Astrocyte (in vitro differentiated cells and primary cell): ENCODE results near the gene PTCD2.

Experiments
- EZH2 ChIP-seq: IDR thresholded peaks from 2 replicates; pipeline ENCODE4 v1.6.1; 2012; ENCODE audit warnings: mild to moderate bottlenecking, low read length, inconsistent platforms; ENCODE audit not compliant: insufficient read depth
- TF ChIP-seq, protein P1 (sequence below): IDR thresholded peaks from 2 replicates; pipeline ENCODE4 v1.5.1; 2011; ENCODE audit warnings: low read depth, mild to moderate bottlenecking, inconsistent platforms, low read length, moderate library complexity; ENCODE audit not compliant: insufficient read depth

DNA sequence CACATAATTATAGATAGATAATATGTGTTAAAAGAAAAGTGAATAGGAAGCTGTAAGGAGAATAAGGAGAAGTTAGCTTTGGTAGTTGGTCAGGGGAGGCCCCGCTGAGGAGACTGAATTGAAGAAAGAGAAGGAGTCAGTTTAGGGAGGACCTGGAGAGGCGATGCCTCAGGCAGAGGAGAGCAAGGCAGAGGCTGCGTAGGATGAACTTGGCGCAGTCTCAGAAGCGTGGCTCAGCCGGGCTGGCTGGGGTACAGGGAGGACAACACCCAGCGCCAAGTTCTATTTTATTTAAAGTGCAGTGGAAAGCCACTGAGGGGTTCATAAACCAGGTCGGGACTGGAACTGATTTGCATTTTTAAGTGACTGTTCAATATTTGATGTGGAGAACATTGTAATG, 68.5 kb downstream of the PTCD2 start:
- TF ChIP-seq, protein P1, sequence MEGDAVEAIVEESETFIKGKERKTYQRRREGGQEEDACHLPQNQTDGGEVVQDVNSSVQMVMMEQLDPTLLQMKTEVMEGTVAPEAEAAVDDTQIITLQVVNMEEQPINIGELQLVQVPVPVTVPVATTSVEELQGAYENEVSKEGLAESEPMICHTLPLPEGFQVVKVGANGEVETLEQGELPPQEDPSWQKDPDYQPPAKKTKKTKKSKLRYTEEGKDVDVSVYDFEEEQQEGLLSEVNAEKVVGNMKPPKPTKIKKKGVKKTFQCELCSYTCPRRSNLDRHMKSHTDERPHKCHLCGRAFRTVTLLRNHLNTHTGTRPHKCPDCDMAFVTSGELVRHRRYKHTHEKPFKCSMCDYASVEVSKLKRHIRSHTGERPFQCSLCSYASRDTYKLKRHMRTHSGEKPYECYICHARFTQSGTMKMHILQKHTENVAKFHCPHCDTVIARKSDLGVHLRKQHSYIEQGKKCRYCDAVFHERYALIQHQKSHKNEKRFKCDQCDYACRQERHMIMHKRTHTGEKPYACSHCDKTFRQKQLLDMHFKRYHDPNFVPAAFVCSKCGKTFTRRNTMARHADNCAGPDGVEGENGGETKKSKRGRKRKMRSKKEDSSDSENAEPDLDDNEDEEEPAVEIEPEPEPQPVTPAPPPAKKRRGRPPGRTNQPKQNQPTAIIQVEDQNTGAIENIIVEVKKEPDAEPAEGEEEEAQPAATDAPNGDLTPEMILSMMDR, result no peak
- TF ChIP-seq EZH2, result no peak
